GM12878 (cell line): ENCODE results near the gene KIAA0825. TPM values are rescaled to one million over a fixed set of nuclear protein-coding genes. Genes with fewer than 3 reads are reported as not detected.
A peak's percentile ranks its signal among the peaks of the same experiment; 100 is the strongest.

ENCODE experiments used
- ATAC-seq: fragments of 200-7000 bp; cut with Tn5 transposase; 3 replicates; pipeline ENCODE4 v1.9.1; 2020; ENCODE audit warnings: mild to moderate bottlenecking, moderate library complexity
- BruUV-seq: library from RNA; stranded (reverse); fragments of 400-500 nt; replicated peaks from 2 replicates; lab custom pipeline; 2021; lab: Mats Ljungman, UMichigan
- CTCF ChIA-PET: fragments of 300-600 bp; sonication (Branson Sonifier 250); formaldehyde crosslinking; extraction: SDS; loops from one replicate; lab custom pipeline; 2021; ENCODE audit warnings: inconsistent platforms; lab: Yijun Ruan, JAX
- POLR2A ChIA-PET: fragments of 350-600 bp; formaldehyde crosslinking; extraction: SDS; loops from one replicate; lab custom pipeline; 2021; ENCODE audit warnings: inconsistent platforms; lab: Charles Lee
- RAD21 ChIA-PET: fragments of 300-600 bp; sonication (Branson Sonifier 250); formaldehyde crosslinking; loops from one replicate; lab custom pipeline; 2023; ENCODE audit warnings: antibody characterized with exemption; ENCODE audit not compliant: unreplicated experiment; lab: Charles Lee
- SMC1A ChIA-PET: fragments of 300-600 bp; sonication (Branson Sonifier 250); formaldehyde crosslinking; loops from one replicate; lab custom pipeline; 2023; ENCODE audit not compliant: unreplicated experiment, uncharacterized antibody; lab: Charles Lee
- DNase-seq: peaks from one replicate; pipeline ENCODE4 v3.0.0-alpha.2; 2011; ENCODE audit warnings: low read depth, low spot score
- FAIRE-seq: peaks from 3 replicates; lab custom pipeline; 2011; peaks lifted over from hg19 to GRCh38; lab: Jason Lieb, UNC
- H2AFZ ChIP-seq: 2 replicates; pipeline ENCODE4 v1.6.0; 2011; ENCODE audit warnings: low read depth, low read length, control low read depth; ENCODE audit not compliant: control insufficient read depth
- H3K27ac ChIP-seq: 2 replicates; pipeline ENCODE4 v1.5.1; 2011; ENCODE audit warnings: control low read depth; ENCODE audit not compliant: control insufficient read depth, insufficient read depth
- H3K27me3 ChIP-seq, 2 experiments: replicated peaks in 1 of 2; 2 replicates each; pipeline versions ENCODE4 v1.6.0 to v1.6.1; 2011; ENCODE audit warnings: low read length in 1 of 2; ENCODE audit not compliant: control insufficient read depth in 2 of 2, insufficient read depth in 2 of 2
- H3K36me3 ChIP-seq, 2 experiments: 2 replicates each; pipeline ENCODE4 v1.5.1; 2011; ENCODE audit warnings: low read length in 1 of 2; ENCODE audit not compliant: control insufficient read depth in 2 of 2, insufficient read depth in 2 of 2
- H3K4me1 ChIP-seq: 2 replicates; pipeline ENCODE4 v1.6.1; 2011; ENCODE audit warnings: mild to moderate bottlenecking, low read length, moderate library complexity, mixed read lengths; ENCODE audit not compliant: control insufficient read depth, insufficient read depth
- H3K4me2 ChIP-seq: 2 replicates; pipeline ENCODE4 v1.6.0; 2011; ENCODE audit warnings: control low read depth; ENCODE audit not compliant: control insufficient read depth, insufficient read depth
- H3K4me3 ChIP-seq: fragments of 200-600 bp; sonication (generic); 2 replicates; pipeline ENCODE4 v1.5.1; 2016
- H3K79me2 ChIP-seq: 2 replicates; pipeline ENCODE4 v1.6.0; 2011; ENCODE audit warnings: low read length; ENCODE audit not compliant: control insufficient read depth, insufficient read depth
- H3K9ac ChIP-seq: 2 replicates; pipeline ENCODE4 v1.8.0; 2011; ENCODE audit warnings: low read length, control low read depth, mixed read lengths; ENCODE audit not compliant: control insufficient read depth, insufficient read depth
- H3K9me3 ChIP-seq: replicated peaks from 3 replicates; pipeline ENCODE4 v1.5.1; 2011; ENCODE audit warnings: mild to moderate bottlenecking, low read length; ENCODE audit not compliant: control insufficient read depth, insufficient read depth
- H4K20me1 ChIP-seq: 2 replicates; pipeline ENCODE4 v1.6.0; 2011; ENCODE audit not compliant: control insufficient read depth, insufficient read depth
- EP300 ChIP-seq, 2 experiments: fragments of 150-350 bp in 1 of 2; IDR thresholded peaks; 2 replicates each; pipeline ENCODE4 v1.6.1; 2011 to 2012; ENCODE audit warnings: low read depth in 2 of 2, low read length in 2 of 2, borderline replicate concordance in 1 of 2, improper control_type of control experiment in 1 of 2, inconsistent platforms in 1 of 2; ENCODE audit not compliant: control insufficient read depth in 1 of 2
- FOXK2 ChIP-seq: fragments of 450-650 bp; IDR thresholded peaks from 2 replicates; pipeline ENCODE4 v1.6.1; 2017; ENCODE audit warnings: mild to moderate bottlenecking, moderate library complexity
- IRF4 ChIP-seq: IDR thresholded peaks from 2 replicates; pipeline ENCODE4 v1.6.1; 2011; ENCODE audit warnings: low read depth, low read length
- JUNB ChIP-seq: IDR thresholded peaks from 2 replicates; pipeline ENCODE4 v1.6.1; 2016; ENCODE audit warnings: antibody characterized with exemption, mild to moderate bottlenecking
- PAX8 ChIP-seq: fragments of 450-650 bp; IDR thresholded peaks from 2 replicates; pipeline ENCODE4 v1.6.1; 2017; ENCODE audit warnings: mild to moderate bottlenecking, moderate library complexity
- POU2F2 ChIP-seq: IDR thresholded peaks from 3 replicates; pipeline ENCODE4 v1.6.1; 2011; ENCODE audit warnings: low read depth, mild to moderate bottlenecking, low read length, borderline replicate concordance
- RFX5 ChIP-seq: IDR thresholded peaks from 2 replicates; pipeline ENCODE4 v1.6.1; 2011; ENCODE audit warnings: low read depth, low read length, improper control_type of control experiment
- SIX5 ChIP-seq: IDR thresholded peaks from 2 replicates; pipeline ENCODE4 v1.6.1; 2011; ENCODE audit warnings: mild to moderate bottlenecking, low read depth, low read length, moderate library complexity; ENCODE audit not compliant: severe bottlenecking
- ZNF217 ChIP-seq: fragments of 450-650 bp; IDR thresholded peaks from 2 replicates; pipeline ENCODE4 v1.6.1; 2017; ENCODE audit warnings: antibody characterized with exemption, mild to moderate bottlenecking
- ZSCAN29 ChIP-seq: fragments of 450-650 bp; IDR thresholded peaks from 2 replicates; pipeline ENCODE4 v1.6.1; 2017; ENCODE audit warnings: mild to moderate bottlenecking, moderate library complexity
- ZZZ3 ChIP-seq: IDR thresholded peaks from 2 replicates; pipeline ENCODE4 v1.6.1; 2011; ENCODE audit warnings: low read depth; ENCODE audit not compliant: control insufficient read depth, insufficient read length
- WGBS: methylation state at CpG from one replicate; pipeline ENCODE4 v1.1.6; 2016; ENCODE audit warnings: low lambda C conversion rate; ENCODE audit not compliant: insufficient replicate concordance, insufficient coverage; ENCODE audit errors: missing lambda C conversion rate; 5-methylcytosine and 5-hydroxymethylcytosine counted together
- in situ Hi-C: fragments of 300-500 bp; cut with MboI; formaldehyde crosslinking; loops from 9 replicates; pipeline ENCODE4 v1.14.3; 2018; ENCODE audit warnings: mixed read lengths
- intact Hi-C: fragments of 100-400 bp; cut with micrococcal nuclease; formaldehyde crosslinking; loops from one replicate; pipeline ENCODE4 v1.14.2; 2022; ENCODE audit not compliant: unreplicated experiment
- polyA plus RNA-seq, 11 experiments: library from polyadenylated mRNA; depleted of rRNA in 4 of 11; unstranded in 6 of 11; stranded (reverse) in 5 of 11; fragments of >200 nt; fragmentation: Nextera tagmentation in 4 of 11; fragmentation: Illumina TruSeq in 1 of 11; extraction: Ambion mirVana in 4 of 11; extraction: Trizol in 1 of 11; gene quantifications; 1 replicate in 1 of 11; 2 replicates in 10 of 11; pipeline versions ENCODE4 v1.2.1 to v1.2.3, GENCODE V29; 2011 to 2016; ENCODE audit warnings: inconsistent platforms in 2 of 11, missing spikeins in 2 of 11, low read depth in 1 of 11
- total RNA-seq, 4 experiments: library from RNA; depleted of rRNA in 3 of 4; stranded (reverse); fragments of >200 nt in 3 of 4; fragmentation: Illumina TruSeq in 1 of 4; extraction: Trizol in 1 of 4; gene quantifications; 2 replicates each; pipeline versions ENCODE4 v1.2.1 to v1.2.3, GENCODE V29; 2013 to 2021
- TF ChIP-seq, protein P1 (sequence below): IDR thresholded peaks from 2 replicates; pipeline ENCODE4 v1.6.1; 2012; ENCODE audit warnings: mild to moderate bottlenecking, low read depth, low read length
- TF ChIP-seq, protein P2 (sequence below): IDR thresholded peaks from 2 replicates; pipeline ENCODE4 v1.6.1; 2012; ENCODE audit warnings: improper control_type of control experiment, low read depth, low read length; ENCODE audit not compliant: insufficient replicate concordance
- TF ChIP-seq, protein P3 (sequence below): IDR thresholded peaks from 2 replicates; pipeline ENCODE4 v1.6.1; 2011; ENCODE audit warnings: mild to moderate bottlenecking, low read depth, low read length, moderate library complexity; ENCODE audit not compliant: insufficient replicate concordance

Gene KIAA0825
- total and polyA plus RNA-seq, 10 of the 15 experiments (the other 5 are each of a cell fraction or from before 2014, with no cell fraction given): 0.55 to 1.9 (median 1.5) TPM

DNA sequence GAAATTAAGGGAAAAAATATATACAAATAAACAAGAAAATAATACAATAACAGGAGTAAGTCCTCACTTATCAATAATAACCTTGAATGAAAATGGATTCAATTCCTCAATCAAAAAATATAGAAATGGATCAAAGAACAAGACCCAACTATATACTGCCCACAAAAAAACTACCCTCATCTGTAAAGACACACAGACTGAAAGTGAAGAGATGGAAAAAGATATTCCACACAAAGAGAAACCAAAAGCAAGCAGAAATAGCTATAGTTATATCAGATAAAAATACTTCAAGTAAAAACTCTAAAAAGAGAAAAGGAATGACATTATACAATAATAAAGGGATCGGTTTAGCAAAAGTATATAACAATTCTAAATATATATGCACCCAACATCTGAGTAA lies 66.5 kb downstream of the KIAA0825 start:
- H3K4me1 ChIP-seq: no peaks in the 10 kb centered on the region
- H2AFZ ChIP-seq: no peak overlapping the region
- ChIA-PET SMC1A (no interaction called here), CTCF (no interaction called here), POLR2A (no interaction called here), RAD21 (no interaction called here)
- H3K27me3 ChIP-seq: no peaks in the 10 kb centered on the region
- intact Hi-C loops (no loop called here), in situ Hi-C loops (no loop called here)
- FAIRE-seq (no peak), DNase-seq (no peak), ATAC-seq (peak; percentile 55)
- H3K4me2 ChIP-seq: no peak overlapping the region
- no peak overlapping the region for H3K4me3 ChIP-seq
- no peaks in the 10 kb centered on the region for H3K36me3 ChIP-seq
- H3K27ac ChIP-seq: no peak overlapping the region
- H4K20me1 ChIP-seq: no peaks in the 10 kb centered on the region
- no TSS peak for BruUV-seq
- H3K79me2 ChIP-seq: no peaks in the 10 kb centered on the region
- WGBS: 100% methylated on average over 1 of the region's 1 CpG
- no peaks in the 10 kb centered on the region; the same call in 2 of the 3 replicates for H3K9me3 ChIP-seq
- H3K9ac ChIP-seq: no peak overlapping the region
- TF ChIP-seq EP300 (IDR thresholded peaks at IDR 0.05; ENCODE audit: borderline replicate concordance in 1 of 2, control insufficient read depth in 1 of 2, low read depth in 2 of 2, low read length in 2 of 2) (no peak), ZNF217 (no peak), JUNB (no peak), FOXK2 (no peak), IRF4 (no peak), ZSCAN29 (no peak), SIX5 (no peak), ZZZ3 (no peak), POU2F2 (no peak), PAX8 (no peak), RFX5 (no peak)
- TF ChIP-seq, protein P1, sequence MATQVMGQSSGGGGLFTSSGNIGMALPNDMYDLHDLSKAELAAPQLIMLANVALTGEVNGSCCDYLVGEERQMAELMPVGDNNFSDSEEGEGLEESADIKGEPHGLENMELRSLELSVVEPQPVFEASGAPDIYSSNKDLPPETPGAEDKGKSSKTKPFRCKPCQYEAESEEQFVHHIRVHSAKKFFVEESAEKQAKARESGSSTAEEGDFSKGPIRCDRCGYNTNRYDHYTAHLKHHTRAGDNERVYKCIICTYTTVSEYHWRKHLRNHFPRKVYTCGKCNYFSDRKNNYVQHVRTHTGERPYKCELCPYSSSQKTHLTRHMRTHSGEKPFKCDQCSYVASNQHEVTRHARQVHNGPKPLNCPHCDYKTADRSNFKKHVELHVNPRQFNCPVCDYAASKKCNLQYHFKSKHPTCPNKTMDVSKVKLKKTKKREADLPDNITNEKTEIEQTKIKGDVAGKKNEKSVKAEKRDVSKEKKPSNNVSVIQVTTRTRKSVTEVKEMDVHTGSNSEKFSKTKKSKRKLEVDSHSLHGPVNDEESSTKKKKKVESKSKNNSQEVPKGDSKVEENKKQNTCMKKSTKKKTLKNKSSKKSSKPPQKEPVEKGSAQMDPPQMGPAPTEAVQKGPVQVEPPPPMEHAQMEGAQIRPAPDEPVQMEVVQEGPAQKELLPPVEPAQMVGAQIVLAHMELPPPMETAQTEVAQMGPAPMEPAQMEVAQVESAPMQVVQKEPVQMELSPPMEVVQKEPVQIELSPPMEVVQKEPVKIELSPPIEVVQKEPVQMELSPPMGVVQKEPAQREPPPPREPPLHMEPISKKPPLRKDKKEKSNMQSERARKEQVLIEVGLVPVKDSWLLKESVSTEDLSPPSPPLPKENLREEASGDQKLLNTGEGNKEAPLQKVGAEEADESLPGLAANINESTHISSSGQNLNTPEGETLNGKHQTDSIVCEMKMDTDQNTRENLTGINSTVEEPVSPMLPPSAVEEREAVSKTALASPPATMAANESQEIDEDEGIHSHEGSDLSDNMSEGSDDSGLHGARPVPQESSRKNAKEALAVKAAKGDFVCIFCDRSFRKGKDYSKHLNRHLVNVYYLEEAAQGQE: no peak
- TF ChIP-seq, protein P2, sequence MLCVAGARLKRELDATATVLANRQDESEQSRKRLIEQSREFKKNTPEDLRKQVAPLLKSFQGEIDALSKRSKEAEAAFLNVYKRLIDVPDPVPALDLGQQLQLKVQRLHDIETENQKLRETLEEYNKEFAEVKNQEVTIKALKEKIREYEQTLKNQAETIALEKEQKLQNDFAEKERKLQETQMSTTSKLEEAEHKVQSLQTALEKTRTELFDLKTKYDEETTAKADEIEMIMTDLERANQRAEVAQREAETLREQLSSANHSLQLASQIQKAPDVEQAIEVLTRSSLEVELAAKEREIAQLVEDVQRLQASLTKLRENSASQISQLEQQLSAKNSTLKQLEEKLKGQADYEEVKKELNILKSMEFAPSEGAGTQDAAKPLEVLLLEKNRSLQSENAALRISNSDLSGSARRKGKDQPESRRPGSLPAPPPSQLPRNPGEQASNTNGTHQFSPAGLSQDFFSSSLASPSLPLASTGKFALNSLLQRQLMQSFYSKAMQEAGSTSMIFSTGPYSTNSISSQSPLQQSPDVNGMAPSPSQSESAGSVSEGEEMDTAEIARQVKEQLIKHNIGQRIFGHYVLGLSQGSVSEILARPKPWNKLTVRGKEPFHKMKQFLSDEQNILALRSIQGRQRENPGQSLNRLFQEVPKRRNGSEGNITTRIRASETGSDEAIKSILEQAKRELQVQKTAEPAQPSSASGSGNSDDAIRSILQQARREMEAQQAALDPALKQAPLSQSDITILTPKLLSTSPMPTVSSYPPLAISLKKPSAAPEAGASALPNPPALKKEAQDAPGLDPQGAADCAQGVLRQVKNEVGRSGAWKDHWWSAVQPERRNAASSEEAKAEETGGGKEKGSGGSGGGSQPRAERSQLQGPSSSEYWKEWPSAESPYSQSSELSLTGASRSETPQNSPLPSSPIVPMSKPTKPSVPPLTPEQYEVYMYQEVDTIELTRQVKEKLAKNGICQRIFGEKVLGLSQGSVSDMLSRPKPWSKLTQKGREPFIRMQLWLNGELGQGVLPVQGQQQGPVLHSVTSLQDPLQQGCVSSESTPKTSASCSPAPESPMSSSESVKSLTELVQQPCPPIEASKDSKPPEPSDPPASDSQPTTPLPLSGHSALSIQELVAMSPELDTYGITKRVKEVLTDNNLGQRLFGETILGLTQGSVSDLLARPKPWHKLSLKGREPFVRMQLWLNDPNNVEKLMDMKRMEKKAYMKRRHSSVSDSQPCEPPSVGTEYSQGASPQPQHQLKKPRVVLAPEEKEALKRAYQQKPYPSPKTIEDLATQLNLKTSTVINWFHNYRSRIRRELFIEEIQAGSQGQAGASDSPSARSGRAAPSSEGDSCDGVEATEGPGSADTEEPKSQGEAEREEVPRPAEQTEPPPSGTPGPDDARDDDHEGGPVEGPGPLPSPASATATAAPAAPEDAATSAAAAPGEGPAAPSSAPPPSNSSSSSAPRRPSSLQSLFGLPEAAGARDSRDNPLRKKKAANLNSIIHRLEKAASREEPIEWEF: no peak
- TF ChIP-seq, protein P3, sequence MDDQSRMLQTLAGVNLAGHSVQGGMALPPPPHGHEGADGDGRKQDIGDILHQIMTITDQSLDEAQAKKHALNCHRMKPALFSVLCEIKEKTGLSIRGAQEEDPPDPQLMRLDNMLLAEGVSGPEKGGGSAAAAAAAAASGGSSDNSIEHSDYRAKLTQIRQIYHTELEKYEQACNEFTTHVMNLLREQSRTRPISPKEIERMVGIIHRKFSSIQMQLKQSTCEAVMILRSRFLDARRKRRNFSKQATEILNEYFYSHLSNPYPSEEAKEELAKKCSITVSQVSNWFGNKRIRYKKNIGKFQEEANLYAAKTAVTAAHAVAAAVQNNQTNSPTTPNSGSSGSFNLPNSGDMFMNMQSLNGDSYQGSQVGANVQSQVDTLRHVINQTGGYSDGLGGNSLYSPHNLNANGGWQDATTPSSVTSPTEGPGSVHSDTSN: no peak
